DND-41 (cell line): ENCODE measurements around the gene SLCO2A1.

Experiments
- ATAC-seq: fragments of 200-7000 bp; cut with Tn5 transposase; 3 replicates; pipeline ENCODE4 v1.9.1; 2021; ENCODE audit warnings: low read depth; ENCODE audit not compliant: insufficient read depth
- DNase-seq: peaks from one replicate; pipeline ENCODE4 v3.0.0-alpha.2; 2020
- H2AFZ ChIP-seq: 2 replicates; pipeline ENCODE4 v1.6.0; 2012; ENCODE audit warnings: low read depth, low read length
- H3K27ac ChIP-seq: 2 replicates; pipeline ENCODE4 v1.5.1; 2012; ENCODE audit warnings: low read length, inconsistent platforms
- H3K27me3 ChIP-seq: fragments of 200-600 bp; sonication (generic); 2 replicates; pipeline ENCODE4 v1.6.0; 2012; ENCODE audit warnings: low read length, mild to moderate bottlenecking, inconsistent platforms; ENCODE audit not compliant: insufficient read depth, poor library complexity
- H3K36me3 ChIP-seq: 2 replicates; pipeline ENCODE4 v1.5.1; 2012; ENCODE audit warnings: low read length, inconsistent platforms; ENCODE audit not compliant: insufficient read depth
- H3K4me1 ChIP-seq: 2 replicates; pipeline ENCODE4 v1.5.1; 2012; ENCODE audit warnings: mild to moderate bottlenecking, low read length; ENCODE audit not compliant: insufficient read depth
- H3K4me2 ChIP-seq: 2 replicates; pipeline ENCODE4 v1.6.0; 2012; ENCODE audit warnings: mild to moderate bottlenecking, moderate library complexity, low read length, inconsistent platforms; ENCODE audit not compliant: insufficient read depth
- H3K4me3 ChIP-seq, 2 experiments: fragments of 200-600 bp in 1 of 2; shearing (Covaris generic) in 1 of 2; 2 replicates each; pipeline ENCODE4 v1.5.1; 2012 to 2016; ENCODE audit warnings: inconsistent platforms in 2 of 2, low read length in 2 of 2, mild to moderate bottlenecking in 2 of 2, low read depth in 1 of 2, moderate library complexity in 1 of 2
- H3K79me2 ChIP-seq: 2 replicates; pipeline ENCODE4 v1.6.0; 2012; ENCODE audit warnings: low read length, inconsistent platforms; ENCODE audit not compliant: insufficient read depth
- H3K9ac ChIP-seq: 2 replicates; pipeline ENCODE4 v1.6.0; 2012; ENCODE audit warnings: low read depth, mild to moderate bottlenecking, inconsistent platforms, low read length, moderate library complexity
- H3K9me3 ChIP-seq: 2 replicates; pipeline ENCODE4 v1.5.1; 2012; ENCODE audit warnings: low read length, moderate library complexity, mild to moderate bottlenecking, inconsistent platforms; ENCODE audit not compliant: insufficient read depth, severe bottlenecking
- H4K20me1 ChIP-seq: 2 replicates; pipeline ENCODE4 v1.6.0; 2012; ENCODE audit warnings: low read length; ENCODE audit not compliant: insufficient read depth
- CTCF ChIP-seq: IDR thresholded peaks from 2 replicates; pipeline ENCODE4 v1.5.1; 2012; ENCODE audit warnings: borderline replicate concordance, low read length, moderate library complexity, mild to moderate bottlenecking; ENCODE audit not compliant: poor library complexity, severe bottlenecking; ENCODE audit errors: extremely low read depth
- EZH2 ChIP-seq: IDR thresholded peaks from 3 replicates; pipeline ENCODE4 v1.6.1; 2012; ENCODE audit warnings: borderline replicate concordance, low read depth, mild to moderate bottlenecking, moderate library complexity, low read length, inconsistent platforms; ENCODE audit not compliant: severe bottlenecking

Gene SLCO2A1

GRCh38 chr3:133937756-133938601, 91.7 kb downstream of the SLCO2A1 start:
- no peak overlapping the region for H3K4me3 ChIP-seq
- no peak for ATAC-seq
- no peaks in the 10 kb centered on the region for H3K79me2 ChIP-seq
- no peak overlapping the region for H3K9ac ChIP-seq
- no peak overlapping the region for H3K27ac ChIP-seq
- no peak overlapping the region for H3K4me2 ChIP-seq
- no peak for TF ChIP-seq EZH2
- TF ChIP-seq CTCF, result no peak
- no peak overlapping the region for H2AFZ ChIP-seq
- no peaks in the 10 kb centered on the region for H3K9me3 ChIP-seq
- H4K20me1 ChIP-seq, result no peaks in the 10 kb centered on the region
- H3K4me1 ChIP-seq, result peaks cover 15% of the 10 kb centered on the region
- H3K27me3 ChIP-seq, result peaks cover 3% of the 10 kb centered on the region
- no peak for DNase-seq
- no peaks in the 10 kb centered on the region for H3K36me3 ChIP-seq

GRCh38 chr3:133937061-133937686, 92.6 kb downstream of the SLCO2A1 start:
- Histone ChIP-seq H4K20me1 (no peaks in the 10 kb centered on the region), H3K9ac (no peak overlapping the region), H3K79me2 (no peaks in the 10 kb centered on the region), H3K9me3 (no peaks in the 10 kb centered on the region), H3K27ac (no peak overlapping the region), H2AFZ (no peak overlapping the region), H3K4me2 (no peak overlapping the region), H3K36me3 (no peaks in the 10 kb centered on the region), H3K4me1 (peaks cover 7% of the 10 kb centered on the region), H3K27me3 (peaks cover 3% of the 10 kb centered on the region), H3K4me3 (no peak overlapping the region)
- DNase-seq, result no peak
- TF ChIP-seq EZH2, result no peak
- no peak for TF ChIP-seq CTCF
- no peak for ATAC-seq

- no peak overlapping the region for H3K4me3 ChIP-seq
- ATAC-seq, result no peak
These were observed 93.6 kb downstream of the SLCO2A1 start for GRCh38 chr3:133935843-133936769.

More at GRCh38 chr3:133935843-133936769, 93.6 kb downstream of the SLCO2A1 start:
- no peak overlapping the region for H3K27ac ChIP-seq
- no peak for TF ChIP-seq CTCF
- TF ChIP-seq EZH2, result no peak
- no peak for DNase-seq
- no peaks in the 10 kb centered on the region for H3K4me1 ChIP-seq
- no peak overlapping the region for H3K4me2 ChIP-seq
- no peaks in the 10 kb centered on the region for H4K20me1 ChIP-seq
- no peak overlapping the region for H3K9ac ChIP-seq
- peaks cover 3% of the 10 kb centered on the region for H3K27me3 ChIP-seq
- H3K9me3 ChIP-seq, result no peaks in the 10 kb centered on the region
- H3K36me3 ChIP-seq, result no peaks in the 10 kb centered on the region
- H2AFZ ChIP-seq, result no peak overlapping the region
- no peaks in the 10 kb centered on the region for H3K79me2 ChIP-seq
